ENCODE data around the gene ADAMTS3. TPM values are rescaled to one million over a fixed set of nuclear protein-coding genes. Genes with fewer than 3 reads are reported as not detected.

ADAMTS3 gene
- total RNA-seq, 1 donor from 2014 or later = 0.35 TPM

- DNase-seq (ENCODE audit: low spot score) (no peak), ATAC-seq (no peak)
Observed at GRCh38 chr4:72422416-72422815, 146.6 kb downstream of the ADAMTS3 start.

- DNase-seq (ENCODE audit: low spot score) = peak; percentile 57
- peak; percentile 63 for ATAC-seq
Observed at GRCh38 chr4:72418458-72418857, 150.6 kb downstream of the ADAMTS3 start.

- DNase-seq (ENCODE audit: low spot score) (no peak), ATAC-seq (no peak)
Observed at GRCh38 chr4:72410158-72410557, 158.9 kb downstream of the ADAMTS3 start.

GRCh38 chr4:72408568-72408967, 160.5 kb downstream of the ADAMTS3 start:
- ATAC-seq (no peak), DNase-seq (ENCODE audit: low spot score) (no peak)

GRCh38 chr4:72405417-72405816, 163.6 kb downstream of the ADAMTS3 start:
- DNase-seq (ENCODE audit: low spot score) (no peak), ATAC-seq (no peak)

- DNase-seq (ENCODE audit: low spot score) = no peak
- ATAC-seq = no peak
Observed at GRCh38 chr4:72397314-72397713, 171.7 kb downstream of the ADAMTS3 start.

- no peak for ATAC-seq
- DNase-seq (ENCODE audit: low spot score) = no peak
Observed at GRCh38 chr4:72394012-72394663, 174.9 kb downstream of the ADAMTS3 start.

- ATAC-seq (no peak), DNase-seq (ENCODE audit: low spot score) (no peak)
Observed at GRCh38 chr4:72391281-72391680, 177.7 kb downstream of the ADAMTS3 start.

- ATAC-seq (no peak), DNase-seq (ENCODE audit: low spot score) (no peak)
Observed at GRCh38 chr4:72390409-72390808, 178.6 kb downstream of the ADAMTS3 start.

GRCh38 chr4:72388521-72388920, 180.5 kb downstream of the ADAMTS3 start:
- DNase-seq (ENCODE audit: low spot score) (no peak), ATAC-seq (no peak)

- ATAC-seq (no peak), DNase-seq (ENCODE audit: low spot score) (no peak)
Observed at GRCh38 chr4:72387959-72388358, 181.1 kb downstream of the ADAMTS3 start.

GRCh38 chr4:72383439-72383838, 185.6 kb downstream of the ADAMTS3 start:
- DNase-seq (ENCODE audit: low spot score) (no peak), ATAC-seq (no peak)

- ATAC-seq = no peak
Observed at GRCh38 chr4:72378901-72379300, 190.1 kb downstream of the ADAMTS3 start.

GRCh38 chr4:72377491-72378194, 191.4 kb downstream of the ADAMTS3 start:
- ATAC-seq = no peak
- DNase-seq (ENCODE audit: low spot score) = no peak

More at GRCh38 chr4:72378901-72379300, 190.1 kb downstream of the ADAMTS3 start:
- no peak for DNase-seq (ENCODE audit: low spot score)

- ATAC-seq (no peak), DNase-seq (ENCODE audit: low spot score) (no peak)
Observed at GRCh38 chr4:72376901-72377300, 192.1 kb downstream of the ADAMTS3 start.

- DNase-seq (ENCODE audit: low spot score) = no peak
- ATAC-seq = no peak
Observed at GRCh38 chr4:72375073-72375736, 193.8 kb downstream of the ADAMTS3 start.

GRCh38 chr4:72374159-72374558, 194.9 kb downstream of the ADAMTS3 start:
- ATAC-seq (no peak), DNase-seq (ENCODE audit: low spot score) (no peak)

GRCh38 chr4:72366601-72367000, 202.4 kb downstream of the ADAMTS3 start:
- DNase-seq (ENCODE audit: low spot score) = no peak
- ATAC-seq = no peak

GRCh38 chr4:72365981-72366380, 203.0 kb downstream of the ADAMTS3 start:
- DNase-seq (ENCODE audit: low spot score) (no peak), ATAC-seq (no peak)

GRCh38 chr4:72365016-72365415, 204.0 kb downstream of the ADAMTS3 start:
- DNase-seq (ENCODE audit: low spot score) (no peak), ATAC-seq (no peak)

GRCh38 chr4:72360075-72360474, 208.9 kb downstream of the ADAMTS3 start:
- DNase-seq (ENCODE audit: low spot score) (no peak), ATAC-seq (no peak)

GRCh38 chr4:72358483-72358882, 210.5 kb downstream of the ADAMTS3 start:
- ATAC-seq (no peak), DNase-seq (ENCODE audit: low spot score) (no peak)
